ENCODE results near the gene WIPF2.
A peak's percentile ranks its signal among the peaks of the same experiment; 100 is the strongest.

WIPF2 gene

DNA sequence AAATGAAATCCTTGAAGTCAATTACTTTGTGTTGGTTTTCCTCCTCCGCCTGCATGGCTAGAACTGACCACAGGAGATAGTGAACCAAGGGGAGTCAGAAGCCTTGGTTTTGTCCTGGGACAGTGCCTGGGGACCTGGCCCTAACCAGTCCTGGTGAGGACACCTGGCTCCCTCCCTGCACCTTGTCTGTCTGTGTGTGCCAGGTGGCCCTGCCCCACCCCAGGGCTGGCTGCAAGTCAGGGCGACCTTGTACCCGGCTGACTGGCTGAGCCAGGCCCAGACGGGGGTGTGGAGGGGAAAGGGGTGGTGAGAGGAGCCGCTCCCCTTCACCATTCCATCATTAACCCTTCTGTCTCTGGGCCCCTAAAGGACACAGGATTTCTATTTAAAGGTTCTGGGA lies 38.4 kb upstream of the WIPF2 start:
- DNase-seq (ENCODE audit: low read depth): no peak
- no peak overlapping the region for H3K4me3 ChIP-seq (ENCODE audit: low read length)
- TF ChIP-seq CTCF (conservative IDR thresholded peaks at IDR 0.05; ENCODE audit: low read length): no peak

DNA sequence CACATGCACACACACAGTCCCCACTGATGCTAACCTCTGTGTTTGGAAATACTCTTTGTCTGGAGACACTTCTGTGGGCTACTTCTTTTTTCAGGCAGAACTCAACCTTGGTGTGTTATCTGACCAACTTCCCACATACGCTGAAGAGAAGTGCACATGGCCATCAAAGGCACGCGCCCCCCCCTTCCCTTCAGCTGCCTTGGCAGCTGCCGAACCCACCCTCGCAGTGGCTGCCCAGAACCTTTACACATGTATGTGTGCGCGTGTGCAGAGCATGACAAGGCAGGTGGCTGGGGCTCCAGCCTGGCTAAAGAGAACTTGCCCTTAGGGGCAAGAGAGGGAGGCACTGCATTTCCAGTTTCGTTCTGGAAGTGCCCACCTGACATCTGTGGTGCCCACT lies 37.9 kb upstream of the WIPF2 start:
- no peak overlapping the region for H3K4me3 ChIP-seq (ENCODE audit: low read length)
- no peak for DNase-seq (ENCODE audit: low read depth)
- no peak for TF ChIP-seq CTCF (conservative IDR thresholded peaks at IDR 0.05; ENCODE audit: low read length)

DNA sequence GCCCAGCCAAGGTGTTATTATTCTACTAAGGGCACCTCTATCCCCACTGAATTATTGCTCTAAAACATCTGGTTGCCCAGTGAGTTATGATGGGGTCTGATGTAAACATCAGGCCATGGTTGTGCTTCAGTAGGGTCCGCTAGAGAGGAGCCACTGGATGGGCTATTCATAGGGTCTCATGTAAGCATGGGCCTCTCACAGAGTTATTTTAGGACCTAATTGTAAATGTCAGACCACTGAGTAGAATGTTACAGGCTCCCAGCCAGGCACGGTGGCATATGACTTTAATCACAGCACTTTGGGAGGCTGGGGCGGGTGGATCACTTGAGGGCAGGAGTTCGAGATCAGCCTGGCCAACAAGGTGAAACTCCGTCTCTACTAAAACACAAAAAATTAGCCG lies 36.5 kb upstream of the WIPF2 start:
- H3K4me3 ChIP-seq (ENCODE audit: low read length): no peak overlapping the region
- no peak for TF ChIP-seq CTCF (conservative IDR thresholded peaks at IDR 0.05; ENCODE audit: low read length)
- no peak for DNase-seq (ENCODE audit: low read depth)

- no peak overlapping the region for H3K4me3 ChIP-seq (ENCODE audit: low read length)
- no peak for DNase-seq (ENCODE audit: low read depth)
- TF ChIP-seq CTCF (conservative IDR thresholded peaks at IDR 0.05; ENCODE audit: low read length): no peak
Measured at GRCh38 chr17:40187238-40187637, 31.9 kb upstream of the WIPF2 start.

DNA sequence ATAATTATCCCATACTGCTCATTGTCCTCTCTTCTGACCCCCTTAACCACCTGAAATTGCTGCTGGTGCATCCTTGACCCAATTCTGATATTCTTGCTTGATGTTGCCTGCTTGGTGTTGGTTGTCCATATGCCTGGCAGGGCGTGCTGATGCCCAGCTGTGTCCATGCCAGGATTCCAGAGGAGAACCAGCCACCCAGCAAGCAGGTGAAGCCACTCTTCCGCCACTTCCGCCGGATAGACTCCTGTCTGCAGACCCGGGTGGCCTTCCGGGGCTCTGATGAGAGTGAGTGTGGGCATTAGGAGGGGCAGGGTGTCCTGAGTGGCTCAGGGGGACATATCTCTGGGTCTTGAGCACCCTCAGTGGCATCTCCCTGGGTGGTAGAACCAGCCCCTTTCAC lies 30.4 kb upstream of the WIPF2 start:
- H3K4me3 ChIP-seq (ENCODE audit: low read length): no peak overlapping the region
- TF ChIP-seq CTCF (conservative IDR thresholded peaks at IDR 0.05; ENCODE audit: low read length): no peak

DNA sequence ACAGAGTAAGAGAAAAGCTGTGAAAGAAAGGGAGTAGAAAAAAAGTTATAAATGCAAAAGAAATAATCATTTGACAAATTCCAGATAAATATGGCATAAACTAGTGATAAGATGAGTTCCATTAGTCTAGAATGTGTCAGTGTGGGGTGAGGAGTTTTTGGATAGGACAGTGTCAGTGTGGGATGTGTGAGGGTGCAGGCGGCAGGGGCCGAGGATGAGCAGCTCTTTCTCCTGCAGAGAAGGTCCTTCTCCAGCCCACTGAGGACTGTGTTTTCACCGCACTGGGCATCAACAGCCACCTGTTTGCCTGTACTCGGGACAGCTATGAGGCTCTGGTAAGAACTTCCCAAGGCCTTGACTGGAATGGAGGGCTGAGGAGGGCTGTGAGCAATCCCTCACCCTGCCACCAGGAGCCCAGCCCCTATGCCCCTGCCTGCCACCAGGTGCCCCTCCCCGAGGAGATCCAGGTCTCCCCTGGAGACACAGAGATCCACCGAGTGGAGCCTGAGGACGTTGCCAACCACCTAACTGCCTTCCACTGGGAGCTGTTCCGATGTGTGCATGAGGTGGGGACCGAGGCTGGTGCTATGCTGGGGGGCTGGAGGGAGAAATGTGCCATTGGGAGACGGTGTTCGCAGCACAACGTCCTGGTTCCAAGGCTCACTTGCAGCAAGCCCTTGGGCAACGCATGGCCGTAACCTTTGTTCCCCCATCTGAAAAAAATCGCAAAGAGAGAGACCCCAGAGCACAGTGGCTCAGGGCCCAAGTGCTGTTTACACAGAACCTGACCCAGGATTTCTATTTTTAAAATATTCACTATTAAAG lies 28.7 kb upstream of the WIPF2 start:
- no peak for DNase-seq (ENCODE audit: low read depth)
- TF ChIP-seq CTCF (conservative IDR thresholded peaks at IDR 0.05; ENCODE audit: low read length): peak; percentile 41
- H3K4me3 ChIP-seq (ENCODE audit: low read length): peak overlapping the region; percentile 67; the same call in 1 of the 2 replicates

More for the DNA sequence above, 30.4 kb upstream of the WIPF2 start:
- no peak for DNase-seq (ENCODE audit: low read depth)

Data from AG10803 (cell line).